NOMO-1 treated with dmso at 0.1 percent for 144 hours (cell line): ENCODE data around the gene ATP2C2.

Source experiments
- DNase-seq: peaks from one replicate; lab custom pipeline; 2025; ENCODE audit not compliant: unreplicated experiment; lab: John Stamatoyannopoulos, UW

The ATP2C2 gene

DNA sequence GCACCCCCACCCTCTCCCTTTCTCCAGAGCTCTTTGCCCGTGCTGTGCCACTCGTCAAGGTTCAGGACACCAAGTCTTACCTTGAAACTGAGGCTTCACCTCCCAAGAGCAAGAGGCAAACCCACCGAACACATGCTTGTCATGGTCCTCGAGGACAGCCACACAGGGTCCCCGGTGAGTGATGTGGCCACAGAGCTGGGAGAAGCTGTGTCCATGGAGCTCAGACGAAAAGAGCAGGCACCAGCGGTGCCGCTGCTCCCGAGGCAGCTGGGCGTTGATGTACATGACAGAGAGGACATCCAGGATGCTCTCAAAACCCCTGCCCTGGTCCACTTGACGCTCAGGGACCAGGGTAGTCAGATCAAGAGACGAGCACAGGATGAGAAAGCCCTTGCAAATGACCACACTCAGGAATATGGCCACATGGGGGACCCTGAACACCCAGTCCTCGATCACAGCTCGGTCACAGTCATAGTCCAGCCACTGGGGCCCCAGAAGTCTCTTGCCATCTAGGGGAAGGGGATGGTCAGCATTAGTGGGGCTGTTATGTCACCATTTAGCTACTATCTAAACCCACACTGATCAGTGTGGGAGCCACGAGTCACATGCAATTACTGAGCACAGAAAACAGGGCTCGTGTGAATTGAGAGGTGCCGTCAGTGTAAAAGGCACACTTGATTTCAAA lies 118.4 kb downstream of the ATP2C2 start:
- no peak for DNase-seq

GRCh38 chr16:84487358-84487757 lies 119.0 kb downstream of the ATP2C2 start:
- no peak for DNase-seq

DNA sequence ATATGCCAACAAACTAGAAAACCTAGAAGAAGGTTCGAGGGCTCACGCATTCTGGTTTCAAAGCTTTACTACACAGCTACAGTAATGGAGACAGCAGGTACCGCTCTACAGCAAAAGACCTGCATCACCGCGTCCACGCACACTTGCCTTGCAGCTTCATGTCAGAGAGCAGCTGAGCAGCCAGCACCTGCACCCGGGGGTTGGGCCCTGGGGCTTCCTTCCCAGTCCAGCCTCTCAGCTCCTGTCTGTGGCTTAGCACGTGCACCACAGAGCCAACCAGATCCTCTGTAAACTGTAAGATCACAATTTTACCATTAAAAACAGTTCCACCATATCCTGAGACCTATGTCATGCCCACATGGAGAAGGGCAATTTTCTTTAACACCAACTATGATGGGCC lies 120.8 kb downstream of the ATP2C2 start:
- no peak for DNase-seq

DNA sequence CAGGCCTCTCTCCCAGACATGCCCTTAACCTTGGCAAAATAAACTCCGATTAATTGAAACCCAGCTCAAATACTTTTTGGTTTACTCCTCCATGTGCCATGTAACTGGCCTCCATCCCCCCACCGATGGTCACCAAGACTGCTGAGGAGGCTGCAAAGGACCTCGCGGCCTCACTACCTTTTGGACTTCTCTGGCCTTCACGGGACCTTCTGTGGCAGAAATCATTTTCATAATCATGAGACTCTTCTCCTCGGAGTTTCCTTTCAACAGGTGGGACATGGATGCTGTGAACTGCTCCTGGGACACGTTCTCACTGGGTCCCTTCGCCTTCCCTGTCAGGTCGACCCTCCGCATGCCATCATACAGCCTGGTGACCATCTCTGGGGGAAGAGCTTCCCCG lies 127.2 kb downstream of the ATP2C2 start:
- DNase-seq: no peak

GRCh38 chr16:84496991-84497390 lies 128.7 kb downstream of the ATP2C2 start:
- no peak for DNase-seq

DNA sequence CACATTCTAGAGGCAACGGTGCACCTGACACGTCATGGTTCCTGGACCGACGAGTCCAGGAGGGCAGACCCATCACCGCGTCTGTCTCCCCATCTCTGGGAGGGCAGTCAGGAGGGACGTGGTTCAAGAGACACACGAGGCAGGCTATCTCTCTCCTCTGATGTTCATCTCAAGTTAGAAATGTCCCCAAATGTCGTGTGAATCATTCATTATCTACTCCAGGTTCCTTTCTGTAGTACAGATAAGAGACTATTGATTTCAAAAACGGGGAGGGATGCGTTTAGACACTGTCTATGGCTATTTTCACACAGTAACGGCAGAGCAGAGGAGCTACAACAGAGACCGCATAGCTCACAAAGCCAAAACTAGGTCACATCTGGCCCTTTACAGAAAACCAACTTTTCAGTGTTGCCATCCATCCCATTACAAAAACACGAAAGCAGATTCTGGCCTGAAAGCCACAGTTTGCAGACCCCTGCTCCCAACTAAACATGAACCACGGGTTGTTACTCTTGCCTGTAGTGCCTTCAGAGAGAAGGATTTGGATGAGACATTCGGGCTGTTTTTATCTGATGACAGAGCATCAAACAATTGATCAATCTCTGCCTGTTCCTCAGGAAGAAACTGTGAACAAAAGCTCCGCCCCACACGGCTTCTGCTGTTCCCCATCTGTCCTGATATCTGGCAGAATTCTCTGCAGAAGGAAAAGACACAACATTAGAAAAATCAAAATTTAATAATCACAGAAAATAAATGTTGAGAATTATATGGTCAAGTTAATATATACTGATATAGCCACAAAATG lies 129.3 kb downstream of the ATP2C2 start:
- DNase-seq: no peak

DNA sequence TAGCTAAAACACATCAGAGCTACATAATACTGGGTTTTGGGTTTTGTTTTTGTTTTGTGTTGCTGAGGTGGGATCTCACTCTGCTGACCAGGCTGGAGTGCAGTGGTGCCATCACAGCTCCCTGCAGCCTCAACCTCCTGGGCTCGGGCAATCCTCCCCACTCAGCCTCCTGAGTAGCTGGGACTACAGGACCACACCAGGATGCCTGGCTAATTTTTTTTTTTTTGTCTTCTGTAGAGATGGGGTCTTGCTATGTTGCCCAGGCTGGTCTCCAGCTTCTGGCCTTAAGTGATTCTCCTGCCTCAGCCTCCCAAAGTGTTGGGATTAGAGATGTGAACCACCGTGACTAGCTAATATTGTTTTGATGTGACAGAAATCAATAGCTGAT lies 129.9 kb downstream of the ATP2C2 start:
- no peak for DNase-seq

DNA sequence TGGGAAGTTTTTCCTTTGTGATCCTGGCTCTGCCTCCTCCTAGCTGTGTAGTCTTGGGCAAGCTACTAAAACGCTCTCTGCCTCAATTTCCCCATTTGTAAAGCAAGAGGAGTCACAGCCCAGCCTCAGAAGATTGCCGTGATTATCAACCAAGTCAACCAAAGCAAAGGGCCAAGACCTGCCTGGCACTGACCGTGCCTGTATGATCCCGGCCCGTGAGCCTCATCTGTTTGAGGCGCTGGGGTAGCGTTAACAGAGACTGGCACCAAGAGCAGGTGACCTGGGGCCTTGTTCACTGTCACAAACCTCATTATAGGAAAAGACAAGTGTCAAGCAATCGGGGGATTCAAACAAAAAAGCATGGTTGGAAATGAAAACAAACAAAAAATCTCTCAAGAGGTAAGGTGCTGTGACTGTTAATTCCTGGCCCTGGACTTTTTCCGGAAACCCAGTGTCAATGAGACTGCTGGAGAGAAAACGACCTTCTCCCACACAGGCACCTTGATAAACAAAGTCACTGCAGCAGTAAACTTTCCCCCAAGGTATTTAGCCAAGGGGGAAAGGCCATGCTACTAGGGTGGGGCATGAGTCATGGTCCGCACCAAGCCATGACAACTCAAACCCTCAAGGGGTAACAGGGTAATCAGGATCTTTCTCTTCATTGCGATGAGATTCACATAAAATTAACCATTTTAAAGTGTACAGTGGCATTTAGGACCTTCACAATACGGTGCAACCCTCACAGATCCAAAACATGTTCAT lies 130.7 kb downstream of the ATP2C2 start:
- DNase-seq: no peak

DNA sequence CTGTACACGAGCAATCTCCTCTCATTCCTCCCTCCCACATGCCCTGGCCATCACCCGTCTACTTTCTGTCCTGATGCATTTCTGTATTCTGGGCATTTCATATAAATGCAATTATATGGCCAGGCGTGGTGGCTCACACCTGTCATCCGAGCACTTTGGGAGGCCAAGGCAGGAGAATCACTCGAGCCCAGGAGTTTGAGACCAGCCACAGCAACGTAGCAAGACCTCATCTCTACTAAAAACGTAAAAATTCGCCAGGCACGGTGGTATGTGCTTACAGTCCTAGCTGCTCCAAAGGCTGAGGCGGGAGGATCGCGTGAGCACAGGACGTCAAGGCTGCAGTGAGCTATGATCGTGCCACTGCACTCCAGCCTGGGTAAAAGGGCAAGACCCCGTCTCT lies 131.3 kb downstream of the ATP2C2 start:
- DNase-seq: no peak

DNA sequence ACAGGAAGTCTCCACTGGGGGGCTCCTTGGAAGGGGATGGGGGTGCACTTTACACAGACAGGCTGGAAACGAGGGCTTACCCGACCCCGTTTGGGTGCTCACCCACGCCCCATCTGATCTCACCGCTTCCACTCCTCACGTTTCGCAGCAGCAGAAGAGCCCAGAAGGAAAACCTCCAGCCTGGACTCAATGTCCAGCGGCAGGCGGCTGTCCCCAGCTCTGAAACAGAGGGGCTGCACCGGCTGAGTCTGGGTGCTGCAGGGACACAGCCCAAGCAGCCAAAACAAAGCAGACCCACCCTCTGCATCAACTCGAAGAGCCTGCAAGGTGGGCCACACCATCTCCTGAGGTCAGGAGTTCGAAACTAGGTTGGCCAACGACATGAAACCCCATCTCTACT lies 132.2 kb downstream of the ATP2C2 start:
- DNase-seq: no peak

DNA sequence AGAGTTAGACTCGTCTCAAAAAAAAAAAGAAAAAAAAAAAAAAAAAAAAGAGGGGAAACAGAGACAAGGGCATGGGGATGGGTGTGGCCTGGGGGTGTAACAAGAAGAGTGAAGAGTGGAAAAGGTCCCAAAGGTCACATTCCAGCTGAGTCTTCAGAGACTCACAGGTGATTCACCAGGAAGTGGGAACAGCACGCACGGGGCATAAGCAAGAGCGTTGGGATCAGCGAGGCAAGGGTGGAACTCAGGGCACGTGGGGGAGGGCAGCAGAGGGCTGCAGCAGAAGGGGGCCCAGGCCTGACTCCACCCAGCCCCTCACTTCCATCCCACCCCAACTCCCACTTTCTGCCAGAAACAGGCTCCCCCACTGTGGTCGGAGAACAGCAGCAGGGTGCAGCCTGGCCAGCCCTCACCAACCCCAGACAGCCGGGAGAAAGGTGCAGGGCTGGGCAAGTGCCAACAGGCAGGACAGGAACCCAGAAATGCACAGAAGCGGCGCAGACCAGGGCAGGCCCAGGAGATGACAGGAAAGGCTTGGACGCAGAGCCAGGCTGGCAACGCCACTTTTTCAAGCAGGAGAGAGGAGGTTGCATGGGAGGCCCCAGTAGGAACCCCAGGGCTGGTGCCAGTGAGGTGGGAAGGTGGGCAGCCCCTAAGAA lies 132.9 kb downstream of the ATP2C2 start:
- no peak for DNase-seq

- DNase-seq: no peak
Observed at GRCh38 chr16:84502075-84502474, 133.7 kb downstream of the ATP2C2 start.

GRCh38 chr16:84502581-84502980 lies 134.2 kb downstream of the ATP2C2 start:
- DNase-seq: no peak

DNA sequence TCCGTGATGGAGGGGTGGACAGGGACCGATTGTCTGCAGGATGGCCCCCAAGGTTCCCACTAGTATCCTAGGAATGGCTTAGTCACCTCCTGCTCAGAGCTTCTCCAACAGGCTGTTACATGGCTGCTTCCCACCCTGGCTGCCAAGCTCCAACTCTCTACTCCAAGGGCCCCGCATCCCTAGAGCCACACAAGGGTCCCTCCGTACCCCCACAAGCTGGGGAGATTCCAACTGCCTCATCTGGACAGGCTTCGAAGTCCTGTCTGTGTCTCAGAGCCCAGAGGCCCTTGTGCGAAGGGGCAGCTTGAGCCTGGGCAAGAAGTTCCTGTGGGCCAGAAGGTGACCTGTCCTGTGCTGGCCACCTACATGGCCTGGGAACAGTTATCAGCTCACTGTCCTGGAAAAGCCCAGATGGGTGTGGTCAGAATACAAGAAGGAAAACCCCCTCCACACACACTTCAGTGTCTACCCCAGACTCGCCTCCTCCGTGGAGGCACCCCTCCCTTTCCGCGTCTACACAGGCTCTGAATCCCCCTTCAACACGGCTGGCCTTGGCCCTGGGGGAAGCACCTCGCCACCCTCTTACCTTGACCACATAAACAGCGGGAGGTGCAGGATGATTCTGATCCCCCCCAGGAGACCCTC lies 135.5 kb downstream of the ATP2C2 start:
- no peak for DNase-seq

GRCh38 chr16:84504420-84505248 lies 136.3 kb downstream of the ATP2C2 start, which contains the start of gene MEAK7:
MEAK7 (minus strand) TSS chr16:84504659; CDS start chr16:84498086, 6,573 bp downstream.
- DNase-seq: peak; percentile 92

DNA sequence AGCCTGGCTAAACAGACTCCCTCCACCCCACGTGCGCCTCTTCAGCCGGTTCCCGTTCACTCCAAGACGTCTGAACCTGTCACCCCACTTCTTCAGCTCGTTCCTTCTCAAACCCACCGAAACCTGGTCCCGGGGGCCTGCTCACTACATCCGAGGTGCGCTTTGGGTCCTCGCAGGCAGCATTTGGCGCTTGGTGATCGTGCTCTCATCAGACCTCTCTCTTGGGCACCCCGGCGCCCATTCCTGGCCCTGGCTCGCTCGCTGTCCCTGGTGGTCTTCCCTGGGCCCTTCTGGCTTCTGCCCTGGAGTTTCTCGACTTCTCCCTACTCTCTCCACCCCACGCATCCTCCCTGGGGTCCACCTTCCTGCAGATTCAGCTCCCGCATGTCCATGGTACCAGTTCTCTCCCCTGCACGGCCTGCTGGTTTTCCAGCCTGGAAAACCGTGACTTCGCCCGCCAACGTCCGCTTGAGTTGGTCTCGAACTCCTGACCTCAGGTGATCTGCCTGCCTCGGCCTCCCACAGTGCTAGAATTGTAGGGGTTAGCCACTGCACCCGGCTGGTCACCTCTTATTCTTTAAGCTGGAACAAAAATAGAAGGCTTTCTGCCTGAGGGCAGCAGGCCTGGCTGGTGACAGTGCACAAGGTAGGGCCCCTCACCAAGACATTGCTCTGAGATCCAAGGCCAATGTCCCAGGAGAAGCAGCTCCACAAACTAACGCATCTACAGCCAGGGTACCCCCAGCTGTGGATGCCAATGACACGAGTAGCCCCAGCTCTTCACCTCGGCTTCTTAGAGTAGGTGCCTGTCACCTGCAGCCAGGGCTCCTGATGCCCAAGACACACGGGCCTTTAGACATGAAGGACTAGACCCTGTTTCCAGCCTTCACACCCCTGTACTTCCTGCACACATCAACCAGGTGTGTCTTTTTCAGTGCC lies 137.2 kb downstream of the ATP2C2 start:
- no peak for DNase-seq

DNA sequence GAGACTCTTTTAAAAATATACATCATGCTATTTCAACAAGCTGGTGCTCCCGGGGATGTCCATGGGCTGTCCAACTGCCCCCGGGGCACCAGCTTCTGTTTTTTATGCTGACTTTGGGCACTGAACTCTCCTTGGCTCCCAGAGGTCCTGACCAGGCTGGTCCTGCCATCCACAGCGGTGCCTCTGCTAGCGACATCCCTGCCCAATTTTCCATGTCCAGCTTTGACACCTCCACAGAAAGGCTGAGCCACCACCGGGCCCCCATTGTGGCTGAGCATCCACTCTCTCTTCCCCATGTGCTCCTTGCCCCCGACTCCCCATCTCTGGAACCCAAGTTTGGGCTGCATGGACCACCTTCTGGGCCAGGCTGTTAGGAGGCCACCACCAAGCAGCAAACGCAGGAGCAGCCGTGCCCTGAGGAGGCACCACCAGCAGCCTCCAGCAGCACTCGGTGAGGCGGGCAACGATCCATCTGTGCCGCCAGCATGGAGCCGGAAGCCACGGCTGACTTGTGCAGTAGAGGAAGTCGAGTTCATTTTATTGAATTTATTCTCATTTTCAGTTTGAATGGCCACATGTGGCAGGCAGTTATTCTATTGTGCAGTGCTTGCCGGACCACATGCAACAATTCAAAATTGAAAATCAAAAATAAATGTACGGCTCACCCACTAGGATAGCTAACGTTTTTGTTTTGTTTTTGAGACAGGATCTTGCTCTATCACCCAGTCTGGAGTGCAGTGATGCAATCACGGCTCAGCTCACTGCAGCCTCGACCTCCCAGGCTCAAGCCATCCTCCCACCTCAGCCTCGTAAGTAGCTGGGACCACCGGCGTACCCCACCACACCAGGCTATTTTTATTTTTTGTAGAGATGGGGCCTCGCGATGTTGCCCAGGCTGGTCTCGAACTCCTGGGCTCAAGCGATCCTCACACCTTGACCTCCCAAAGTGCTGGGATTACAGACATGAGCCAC lies 139.0 kb downstream of the ATP2C2 start:
- DNase-seq: no peak

GRCh38 chr16:84508502-84508901 lies 140.2 kb downstream of the ATP2C2 start:
- DNase-seq: no peak
